Measurements from ENCODE around the gene CHCHD6. TPM values are rescaled to one million over a fixed set of nuclear protein-coding genes. Genes with fewer than 3 reads are reported as not detected.

Gene CHCHD6
- total and polyA plus RNA-seq, 5 donors from 2014 or later, result 5.6 to 10.5 (median 8.1) TPM

- H3K9me3 Mint-ChIP-seq, result no peaks in the 10 kb centered on the region
- no peaks in the 10 kb centered on the region for H3K9me3 ChIP-seq (ENCODE audit: control insufficient read depth in 2 of 2, low read length in 2 of 2)
- H3K27me3 ChIP-seq (ENCODE audit: control insufficient read depth, insufficient read depth, low read length), result no peaks in the 10 kb centered on the region
- H3K27ac ChIP-seq (ENCODE audit: insufficient read depth, low read length, poor library complexity, severe bottlenecking), result no peak overlapping the region
- peaks cover 0 to 4% (median 0%) of the 10 kb centered on the region in 4 donors for H3K4me1 Mint-ChIP-seq
- H3K4me3 Mint-ChIP-seq, result no peak overlapping the region
- no peak overlapping the region for H3K4me3 ChIP-seq (ENCODE audit: low read depth, low read length)
- no peak overlapping the region for H3K27ac Mint-ChIP-seq
- H3K36me3 ChIP-seq (ENCODE audit: control insufficient read depth, insufficient read depth, low read length), result no peaks in the 10 kb centered on the region
- peaks cover 6% of the 10 kb centered on the region for H3K36me3 Mint-ChIP-seq
- DNase-seq, result no peak
- H3K27me3 Mint-ChIP-seq, result no peaks in the 10 kb centered on the region
- no peaks in the 10 kb centered on the region for H3K4me1 ChIP-seq (ENCODE audit: control insufficient read depth, insufficient read depth, low read length, poor library complexity, severe bottlenecking)
- no peak for ATAC-seq (ENCODE audit: low read depth in 2 of 2)
Measured at GRCh38 chr3:126900859-126901540, 197.0 kb downstream of the CHCHD6 start.

GRCh38 chr3:126901631-126902030 lies 197.6 kb downstream of the CHCHD6 start:
- DNase-seq (no peak), ATAC-seq (ENCODE audit: low read depth in 2 of 2) (no peak)
- Histone ChIP-seq H3K36me3 (ENCODE audit: control insufficient read depth, insufficient read depth, low read length) (no peaks in the 10 kb centered on the region), H3K4me1 (ENCODE audit: control insufficient read depth, insufficient read depth, low read length, poor library complexity, severe bottlenecking) (no peaks in the 10 kb centered on the region), H3K27me3 (ENCODE audit: control insufficient read depth, insufficient read depth, low read length) (no peaks in the 10 kb centered on the region), H3K4me3 (ENCODE audit: low read depth, low read length) (no peak overlapping the region), H3K27ac (ENCODE audit: insufficient read depth, low read length, poor library complexity, severe bottlenecking) (no peak overlapping the region), H3K9me3 (ENCODE audit: control insufficient read depth in 2 of 2, low read length in 2 of 2) (no peaks in the 10 kb centered on the region)
- Mint-ChIP-seq H3K36me3 (peaks cover 6% of the 10 kb centered on the region), H3K4me1 (peaks cover 0 to 6% (median 0%) of the 10 kb centered on the region in 4 donors), H3K4me3 (no peak overlapping the region), H3K27me3 (no peaks in the 10 kb centered on the region), H3K9me3 (no peaks in the 10 kb centered on the region), H3K27ac (no peak overlapping the region)

GRCh38 chr3:126903521-126903920 lies 199.5 kb downstream of the CHCHD6 start:
- ATAC-seq (ENCODE audit: low read depth in 2 of 2), result no peak
- Histone ChIP-seq H3K27ac (ENCODE audit: insufficient read depth, low read length, poor library complexity, severe bottlenecking) (no peak overlapping the region), H3K9me3 (ENCODE audit: control insufficient read depth in 2 of 2, low read length in 2 of 2) (no peaks in the 10 kb centered on the region), H3K4me3 (ENCODE audit: low read depth, low read length) (no peak overlapping the region), H3K27me3 (ENCODE audit: control insufficient read depth, insufficient read depth, low read length) (no peaks in the 10 kb centered on the region), H3K36me3 (ENCODE audit: control insufficient read depth, insufficient read depth, low read length) (no peaks in the 10 kb centered on the region), H3K4me1 (ENCODE audit: control insufficient read depth, insufficient read depth, low read length, poor library complexity, severe bottlenecking) (no peaks in the 10 kb centered on the region)
- no peak for DNase-seq
- no peak overlapping the region for H3K27ac Mint-ChIP-seq
- H3K27me3 Mint-ChIP-seq, result no peaks in the 10 kb centered on the region
- H3K4me1 Mint-ChIP-seq, result peaks cover 0 to 8% (median under 1%) of the 10 kb centered on the region in 4 donors
- no peak overlapping the region for H3K4me3 Mint-ChIP-seq
- peaks cover 6% of the 10 kb centered on the region for H3K36me3 Mint-ChIP-seq
- no peaks in the 10 kb centered on the region for H3K9me3 Mint-ChIP-seq

- no peak overlapping the region for H3K4me3 ChIP-seq (ENCODE audit: low read depth, low read length)
- H3K9me3 ChIP-seq (ENCODE audit: control insufficient read depth in 2 of 2, low read length in 2 of 2), result no peaks in the 10 kb centered on the region
- Mint-ChIP-seq H3K9me3 (peaks cover 0 to 2% (median 0%) of the 10 kb centered on the region in 7 donors), H3K27me3 (no peaks in the 10 kb centered on the region), H3K4me1 (peaks cover 12 to 39% (median 28%) of the 10 kb centered on the region in 4 donors), H3K4me3 (no peak overlapping the region), H3K36me3 (peaks cover 8% of the 10 kb centered on the region), H3K27ac (no peak overlapping the region)
- no peak for ATAC-seq (ENCODE audit: low read depth in 2 of 2)
- DNase-seq, result no peak
- H3K4me1 ChIP-seq (ENCODE audit: control insufficient read depth, insufficient read depth, low read length, poor library complexity, severe bottlenecking), result peaks cover 21% of the 10 kb centered on the region
- no peaks in the 10 kb centered on the region for H3K27me3 ChIP-seq (ENCODE audit: control insufficient read depth, insufficient read depth, low read length)
- no peaks in the 10 kb centered on the region for H3K36me3 ChIP-seq (ENCODE audit: control insufficient read depth, insufficient read depth, low read length)
- H3K27ac ChIP-seq (ENCODE audit: insufficient read depth, low read length, poor library complexity, severe bottlenecking), result no peak overlapping the region
Measured at GRCh38 chr3:126907557-126907956, 203.5 kb downstream of the CHCHD6 start.

GRCh38 chr3:126908752-126909275 lies 204.8 kb downstream of the CHCHD6 start:
- H3K4me3 Mint-ChIP-seq, result no peak overlapping the region
- ATAC-seq (ENCODE audit: low read depth in 2 of 2) (no peak), DNase-seq (no peak)
- no peaks in the 10 kb centered on the region for H3K27me3 ChIP-seq (ENCODE audit: control insufficient read depth, insufficient read depth, low read length)
- H3K4me3 ChIP-seq (ENCODE audit: low read depth, low read length), result no peak overlapping the region
- H3K9me3 Mint-ChIP-seq, result peaks cover 0 to 2% (median 0%) of the 10 kb centered on the region in 7 donors
- peaks cover 8% of the 10 kb centered on the region for H3K36me3 Mint-ChIP-seq
- H3K36me3 ChIP-seq (ENCODE audit: control insufficient read depth, insufficient read depth, low read length), result no peaks in the 10 kb centered on the region
- H3K4me1 ChIP-seq (ENCODE audit: control insufficient read depth, insufficient read depth, low read length, poor library complexity, severe bottlenecking), result peaks cover 26% of the 10 kb centered on the region
- H3K27ac ChIP-seq (ENCODE audit: insufficient read depth, low read length, poor library complexity, severe bottlenecking), result no peak overlapping the region
- no peaks in the 10 kb centered on the region for H3K27me3 Mint-ChIP-seq
- no peaks in the 10 kb centered on the region for H3K9me3 ChIP-seq (ENCODE audit: control insufficient read depth in 2 of 2, low read length in 2 of 2)
- H3K27ac Mint-ChIP-seq, result peak overlapping the region in 2 of 3 donors; percentile 87 to 91
- peaks cover 12 to 46% (median 28%) of the 10 kb centered on the region in 4 donors for H3K4me1 Mint-ChIP-seq

GRCh38 chr3:126910231-126910630 lies 206.2 kb downstream of the CHCHD6 start:
- no peaks in the 10 kb centered on the region for H3K36me3 ChIP-seq (ENCODE audit: control insufficient read depth, insufficient read depth, low read length)
- peaks cover 26% of the 10 kb centered on the region for H3K4me1 ChIP-seq (ENCODE audit: control insufficient read depth, insufficient read depth, low read length, poor library complexity, severe bottlenecking)
- H3K27me3 ChIP-seq (ENCODE audit: control insufficient read depth, insufficient read depth, low read length), result no peaks in the 10 kb centered on the region
- DNase-seq (no peak), ATAC-seq (ENCODE audit: low read depth in 2 of 2) (no peak)
- Mint-ChIP-seq H3K36me3 (peaks cover 8% of the 10 kb centered on the region), H3K4me3 (peak overlapping the region in 2 of 4 donors; percentile 2 to 7), H3K27me3 (no peaks in the 10 kb centered on the region), H3K4me1 (peaks cover 12 to 46% (median 28%) of the 10 kb centered on the region in 4 donors), H3K9me3 (peaks cover 0 to 2% (median 0%) of the 10 kb centered on the region in 7 donors), H3K27ac (peak overlapping the region in 2 of 3 donors; percentile 74 to 87)
- no peaks in the 10 kb centered on the region for H3K9me3 ChIP-seq (ENCODE audit: control insufficient read depth in 2 of 2, low read length in 2 of 2)
- no peak overlapping the region for H3K27ac ChIP-seq (ENCODE audit: insufficient read depth, low read length, poor library complexity, severe bottlenecking)
- H3K4me3 ChIP-seq (ENCODE audit: low read depth, low read length), result no peak overlapping the region

GRCh38 chr3:126911162-126912026 lies 207.4 kb downstream of the CHCHD6 start:
- peaks cover 12% of the 10 kb centered on the region for H3K36me3 Mint-ChIP-seq
- peaks cover 26% of the 10 kb centered on the region for H3K4me1 ChIP-seq (ENCODE audit: control insufficient read depth, insufficient read depth, low read length, poor library complexity, severe bottlenecking)
- H3K4me1 Mint-ChIP-seq, result peaks cover 12 to 46% (median 29%) of the 10 kb centered on the region in 4 donors

More at GRCh38 chr3:126911162-126912026, 207.4 kb downstream of the CHCHD6 start:
- Histone ChIP-seq H3K27ac (ENCODE audit: insufficient read depth, low read length, poor library complexity, severe bottlenecking) (peak overlapping the region; percentile 70), H3K4me3 (ENCODE audit: low read depth, low read length) (no peak overlapping the region), H3K36me3 (ENCODE audit: control insufficient read depth, insufficient read depth, low read length) (no peaks in the 10 kb centered on the region), H3K9me3 (ENCODE audit: control insufficient read depth in 2 of 2, low read length in 2 of 2) (no peaks in the 10 kb centered on the region), H3K27me3 (ENCODE audit: control insufficient read depth, insufficient read depth, low read length) (no peaks in the 10 kb centered on the region)
- Mint-ChIP-seq H3K27ac (peak overlapping the region; percentile 87 to 95 (median 88)), H3K27me3 (no peaks in the 10 kb centered on the region), H3K9me3 (peaks cover 0 to 2% (median 0%) of the 10 kb centered on the region in 7 donors), H3K4me3 (peak overlapping the region; percentile 15 to 70 (median 52))
- peak; percentile 30 to 92 (median 59) for DNase-seq
- ATAC-seq (ENCODE audit: low read depth in 2 of 2), result peak; percentile 84 to 90

Measured in CD4-positive, CD25-positive, alpha-beta regulatory T cell (primary cell).